HG03108 (cell line): ENCODE results near the gene GPR68.
A peak's percentile ranks its signal among the peaks of the same experiment; 100 is the strongest.
"Not testable (repeated sequence)": the region's sequence is repeated elsewhere in the genome, so short reads cannot be mapped to it uniquely, and the experiment has no call there.

Experiments used
- ATAC-seq: cut with Tn5 transposase; IDR thresholded peaks from one replicate; pipeline ENCODE4 v1.9.1; 2021; ENCODE audit warnings: moderate library complexity; ENCODE audit not compliant: unreplicated experiment

GPR68 gene

GRCh38 chr14:91230397-91231035 is 14.0 kb downstream of the GPR68 start:
- ATAC-seq: no peak

GRCh38 chr14:91229743-91230200 is 14.7 kb downstream of the GPR68 start:
- peak; percentile 69 for ATAC-seq

GRCh38 chr14:91229005-91229382 is 15.5 kb downstream of the GPR68 start:
- no peak for ATAC-seq

- ATAC-seq: peak; percentile 78
Measured at GRCh38 chr14:91228112-91229004, 16.1 kb downstream of the GPR68 start.

- ATAC-seq: no peak
Measured at GRCh38 chr14:91227183-91227628, 17.3 kb downstream of the GPR68 start.

- not testable (repeated sequence) for ATAC-seq
Measured at GRCh38 chr14:91226360-91226759, 18.1 kb downstream of the GPR68 start.

- ATAC-seq: no peak
Measured at GRCh38 chr14:91225025-91225424, 19.5 kb downstream of the GPR68 start.

GRCh38 chr14:91223028-91223783 is 21.3 kb downstream of the GPR68 start:
- no peak for ATAC-seq

GRCh38 chr14:91221270-91221669 is 23.2 kb downstream of the GPR68 start:
- no peak for ATAC-seq

GRCh38 chr14:91220581-91221000 is 23.9 kb downstream of the GPR68 start:
- no peak for ATAC-seq

GRCh38 chr14:91219517-91220389 is 24.8 kb downstream of the GPR68 start:
- no peak for ATAC-seq

- ATAC-seq: no peak
Measured at GRCh38 chr14:91218014-91218413, 26.5 kb downstream of the GPR68 start.

GRCh38 chr14:91216731-91217226 is 27.7 kb downstream of the GPR68 start:
- ATAC-seq: no peak

GRCh38 chr14:91215381-91215780 is 29.1 kb downstream of the GPR68 start:
- ATAC-seq: no peak

GRCh38 chr14:91214306-91214705 is 30.2 kb downstream of the GPR68 start:
- no peak for ATAC-seq

- ATAC-seq: no peak
Measured at GRCh38 chr14:91211017-91211416, 33.5 kb downstream of the GPR68 start.

- ATAC-seq: no peak
Measured at GRCh38 chr14:91207008-91207407, 37.5 kb downstream of the GPR68 start.

- no peak for ATAC-seq
Measured at GRCh38 chr14:91205459-91205858, 39.0 kb downstream of the GPR68 start.

- ATAC-seq: no peak
Measured at GRCh38 chr14:91204657-91205056, 39.8 kb downstream of the GPR68 start.
